ENCODE results near the gene MICU1. TPM values are rescaled to one million over a fixed set of nuclear protein-coding genes. Genes with fewer than 3 reads are reported as not detected.

Gene MICU1
- total and polyA plus RNA-seq, 2 of the 13 experiments (the other 11 are each of a cell fraction or from before 2014, with no cell fraction given), result 32.5 to 56.1 TPM

GRCh38 chr10:72625608-72626443, at the start of gene MICU1 (continued):
- TF ChIP-seq ZNF557 (CRISPR knock-in tag; IDR thresholded peaks at IDR 0.05) (peak; percentile 56; the same call in 1 of the 2 replicates), CCAR2 (optimal IDR thresholded peaks at IDR 0.05; ENCODE audit: low read depth, low read length) (no peak), ELK4 (CRISPR knock-in tag; IDR thresholded peaks at IDR 0.05; ENCODE audit: borderline replicate concordance) (0 out of 2 replicates have a peak, but pooled peaks have one; percentile 54), ZNF430 (CRISPR knock-in tag; IDR thresholded peaks at IDR 0.05) (no peak), ZNF234 (CRISPR knock-in tag; conservative IDR thresholded peaks at IDR 0.05) (no peak), TARDBP (CRISPR knock-in tag; IDR thresholded peaks at IDR 0.05) (peak; percentile 73; the same call in 1 of the 2 replicates), MIXL1 (CRISPR knock-in tag; IDR thresholded peaks at IDR 0.05) (peak; percentile 87; the same call in 1 of the 2 replicates), THAP7 (CRISPR knock-in tag; IDR thresholded peaks at IDR 0.05) (peak; percentile 64; the same call in 1 of the 2 replicates), ZNF512B (CRISPR knock-in tag; IDR thresholded peaks at IDR 0.05; ENCODE audit: borderline replicate concordance) (0 out of 2 replicates have a peak, but pooled peaks have one; percentile 77), ZNF468 (CRISPR knock-in tag; IDR thresholded peaks at IDR 0.05) (no peak), NCOA1 (CRISPR knock-in tag; IDR thresholded peaks at IDR 0.05) (peak; percentile 49; the same call in 1 of the 2 replicates), ZSCAN21 (CRISPR knock-in tag; IDR thresholded peaks at IDR 0.05; ENCODE audit: borderline replicate concordance) (no peak), ZNF558 (CRISPR knock-in tag; IDR thresholded peaks at IDR 0.05; ENCODE audit: borderline replicate concordance) (no peak), ZIK1 (CRISPR knock-in tag; IDR thresholded peaks at IDR 0.05; ENCODE audit: borderline replicate concordance, low read depth) (0 out of 2 replicates have a peak, but pooled peaks have one; percentile 84), TIGD3 (CRISPR knock-in tag; IDR thresholded peaks at IDR 0.05; ENCODE audit: borderline replicate concordance) (no peak), ZNF33B (CRISPR knock-in tag; IDR thresholded peaks at IDR 0.05) (no peak), ETS1 (CRISPR knock-in tag; IDR thresholded peaks at IDR 0.05) (0 out of 2 replicates have a peak, but pooled peaks have one; percentile 42), REL (CRISPR knock-in tag; conservative IDR thresholded peaks at IDR 0.05) (no peak), GLMP (CRISPR knock-in tag; IDR thresholded peaks at IDR 0.05; ENCODE audit: borderline replicate concordance) (no peak)

Measured in HepG2 (cell line).